Measurements from ENCODE around the gene KCTD14. TPM values are rescaled to one million over a fixed set of nuclear protein-coding genes. Genes with fewer than 3 reads are reported as not detected.

The KCTD14 gene
- total and polyA plus RNA-seq, 2 of the 8 experiments (the other 6 are each of a cell fraction or from before 2014, with no cell fraction given): 21.6 to 24.9 TPM

DNA sequence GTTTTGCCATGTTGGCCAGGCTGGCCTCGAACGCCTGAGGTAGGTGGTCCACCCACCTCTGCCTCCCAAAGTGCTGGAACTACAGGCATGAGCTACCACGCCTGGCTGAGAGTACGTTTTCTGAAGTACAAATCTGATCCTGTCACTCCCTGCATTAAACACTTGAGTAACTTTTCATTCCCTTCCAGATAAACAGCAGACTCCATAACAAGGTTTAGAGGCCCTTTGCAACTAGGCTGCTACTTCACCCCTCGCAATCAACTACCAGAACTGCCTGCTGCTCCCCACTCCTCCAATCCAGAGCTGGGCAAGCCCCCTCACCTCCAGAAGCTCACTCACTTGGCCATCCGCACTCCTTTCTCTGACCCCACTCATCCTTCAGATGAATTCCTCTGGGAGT is 1.5 kb downstream of the KCTD14 start:
- no peak overlapping the region for H4K5ac ChIP-seq (ENCODE audit: insufficient read length, low read depth, low read length)
- no peak overlapping the region for H4K91ac ChIP-seq (replicated peaks; ENCODE audit: insufficient read length, low read length)
- H3K4me1 ChIP-seq (replicated peaks in 1 of 4; ENCODE audit: control insufficient read depth in 3 of 4, insufficient read depth in 4 of 4, low read length in 3 of 4): peaks cover 0 to 13% (median 8%) of the 10 kb centered on the region in 4 experiments; a peak in 6 of 7 replicates
- no peak overlapping the region for H2AFZ ChIP-seq (ENCODE audit: low read length)
- H2BK12ac ChIP-seq (ENCODE audit: low read depth, low read length): 0 out of 2 replicates have a peak overlapping the region, but pooled peaks have one; percentile 33
- no peak overlapping the region for H3K27ac ChIP-seq (ENCODE audit: low read depth, low read length)
- H4K8ac ChIP-seq (ENCODE audit: extremely low read depth, insufficient read depth, low read length): no peak overlapping the region; the same call in 1 of the 2 replicates
- no peak overlapping the region for H3K14ac ChIP-seq (ENCODE audit: insufficient read length)
- H3K4ac ChIP-seq (replicated peaks; ENCODE audit: insufficient read length, low read depth, low read length): no peak overlapping the region
- no peaks in the 10 kb centered on the region for H4K20me1 ChIP-seq (replicated peaks in 1 of 2; ENCODE audit: control insufficient read depth in 1 of 2, insufficient read depth in 2 of 2, low read length in 2 of 2)
- peak overlapping the region; percentile 24; the same call in 1 of the 2 replicates for H3K18ac ChIP-seq (ENCODE audit: extremely low read depth, low read length)
- WGBS, 2 experiments (ENCODE audit: extremely low coverage in 1 of 2, insufficient coverage in 1 of 2, insufficient read length in 1 of 2, insufficient replicate concordance in 2 of 2, low coverage in 1 of 2, low lambda C conversion rate in 2 of 2, missing lambda C conversion rate in 1 of 2): 85% methylated on average over 6 of the region's 6 CpGs; no CpG with 5 or more reads in 1 of the 2 experiments
- no peak overlapping the region for H2BK120ac ChIP-seq (replicated peaks; ENCODE audit: low read depth, low read length)
- DNase-seq (ENCODE audit: low read depth in 1 of 2, low spot score in 2 of 2) (no peak), FAIRE-seq (no peak)
- H3K79me1 ChIP-seq (ENCODE audit: low read depth, low read length): no peaks in the 10 kb centered on the region; the same call in 1 of the 2 replicates
- peaks cover under 1 to 4% (median 3%) of the 10 kb centered on the region in 4 experiments; a peak in 5 of 8 replicates for H3K36me3 ChIP-seq (ENCODE audit: control insufficient read depth in 2 of 4, insufficient read depth in 4 of 4, low read length in 3 of 4)
- H3K4me2 ChIP-seq (ENCODE audit: insufficient read depth in 1 of 2, low read depth in 2 of 2, low read length in 2 of 2): peak overlapping the region; percentile 75 to 87; a peak in 1 of 4 replicates
- H3K27me3 ChIP-seq (replicated peaks in 1 of 4; ENCODE audit: control insufficient read depth in 3 of 4, extremely low read depth in 1 of 4, insufficient read depth in 3 of 4, low read length in 3 of 4): no peaks in the 10 kb centered on the region
- no peak overlapping the region for H2AK5ac ChIP-seq (ENCODE audit: low read depth, low read length)
- no peak overlapping the region for H3K23ac ChIP-seq (ENCODE audit: insufficient read length)
- H3K9me3 ChIP-seq (ENCODE audit: insufficient read depth in 2 of 2, low read depth in 1 of 2, low read length in 1 of 2): no peaks in the 10 kb centered on the region
- no peak overlapping the region for H3K9ac ChIP-seq (replicated peaks in 1 of 4; ENCODE audit: extremely low read depth in 1 of 4, low read depth in 3 of 4, low read length in 3 of 4)
- POLR2A ChIA-PET (ENCODE audit: partially characterized antibody): interaction anchor here (1.6 to 2.1 kb wide), 3 partner anchors 11 to 27 kb away, joined by 6 to 11 read pairs (median 6); partner anchors contain the start of gene INTS4
- peak overlapping the region; percentile 49; the same call in 1 of the 2 replicates for H2BK5ac ChIP-seq (ENCODE audit: low read depth, low read length)
- no peak overlapping the region for H2BK20ac ChIP-seq (ENCODE audit: low read length)
- peak overlapping the region in 1 of 4 experiments; percentile 66; a peak in 1 of 8 replicates for H3K4me3 ChIP-seq (ENCODE audit: extremely low read depth in 1 of 4, insufficient read depth in 2 of 4, low read depth in 3 of 4, low read length in 4 of 4)
- no peak overlapping the region; the same call in 1 of the 2 replicates for H2BK15ac ChIP-seq (ENCODE audit: low read length)
- no peaks in the 10 kb centered on the region for H3K79me2 ChIP-seq (ENCODE audit: control insufficient read depth in 1 of 2, insufficient read depth in 2 of 2, low read length in 2 of 2)
- CTCF ChIA-PET (ENCODE audit: partially characterized antibody): interaction anchor here (0.6 to 3.3 kb wide), 5 partner anchors 13 to 265 kb away, joined by 4 to 19 read pairs (median 9); no protein-coding TSS in a partner anchor
- peaks cover 9% of the 10 kb centered on the region for H3K23me2 ChIP-seq (ENCODE audit: low read depth, low read length)
- H3K56ac ChIP-seq (replicated peaks; ENCODE audit: insufficient read length, low read depth, low read length): no peak overlapping the region
- TF ChIP-seq CTBP2 (IDR thresholded peaks at IDR 0.05; ENCODE audit: borderline replicate concordance, insufficient read depth, insufficient read length, low read length): no peak
- TF ChIP-seq, protein P1, sequence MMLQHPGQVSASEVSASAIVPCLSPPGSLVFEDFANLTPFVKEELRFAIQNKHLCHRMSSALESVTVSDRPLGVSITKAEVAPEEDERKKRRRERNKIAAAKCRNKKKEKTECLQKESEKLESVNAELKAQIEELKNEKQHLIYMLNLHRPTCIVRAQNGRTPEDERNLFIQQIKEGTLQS (IDR thresholded peaks at IDR 0.05; ENCODE audit: insufficient read depth, low read depth, low read length): no peak
- TF ChIP-seq RXRA (IDR thresholded peaks at IDR 0.05; ENCODE audit: insufficient read depth, low read depth, low read length): no peak
- TF ChIP-seq, protein P2, sequence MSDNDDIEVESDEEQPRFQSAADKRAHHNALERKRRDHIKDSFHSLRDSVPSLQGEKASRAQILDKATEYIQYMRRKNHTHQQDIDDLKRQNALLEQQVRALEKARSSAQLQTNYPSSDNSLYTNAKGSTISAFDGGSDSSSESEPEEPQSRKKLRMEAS (IDR thresholded peaks at IDR 0.05): no peak
- TF ChIP-seq BCL11A (IDR thresholded peaks at IDR 0.05; ENCODE audit: low read depth in 2 of 2, low read length in 2 of 2): no peak
- TF ChIP-seq NANOG (IDR thresholded peaks at IDR 0.05; ENCODE audit: insufficient read depth, low read depth, low read length, poor library complexity, severe bottlenecking): no peak
- TF ChIP-seq POLR2A (IDR thresholded peaks at IDR 0.05; ENCODE audit: control extremely low read depth in 1 of 2, low read depth in 2 of 2, low read length in 2 of 2): no peak
- no peak for TF ChIP-seq CBX5 (IDR thresholded peaks at IDR 0.05; ENCODE audit: low read depth, low read length)
- no peak for TF ChIP-seq SRF (IDR thresholded peaks at IDR 0.05; ENCODE audit: low read depth, low read length)
- TF ChIP-seq SP1 (IDR thresholded peaks at IDR 0.05; ENCODE audit: low read depth, low read length): no peak
- no peak for TF ChIP-seq SUZ12 (IDR thresholded peaks at IDR 0.05; ENCODE audit: low read length)
- TF ChIP-seq BRCA1 (IDR thresholded peaks at IDR 0.05; ENCODE audit: low read depth, low read length): no peak
